Activated naive CD4-positive, alpha-beta T cell treated with anti-CD3 and anti-CD28 coated beads, Interleukin-2, amount 50 U/mL, for 16 hours (primary cell): ENCODE measurements around the gene FAM20C.
"Not testable (repeated sequence)": the region's sequence is repeated elsewhere in the genome, so short reads cannot be mapped to it uniquely, and the experiment has no call there.

Source experiments
- DNase-seq: peaks from one replicate; pipeline ENCODE4 v3.0.0-alpha.2; 2020

Gene FAM20C

GRCh38 chr7:193481-194251 lies 1.3 kb downstream of the FAM20C start:
- DNase-seq, result no peak

GRCh38 chr7:194252-195009 lies 2.1 kb downstream of the FAM20C start:
- DNase-seq, result no peak

DNA sequence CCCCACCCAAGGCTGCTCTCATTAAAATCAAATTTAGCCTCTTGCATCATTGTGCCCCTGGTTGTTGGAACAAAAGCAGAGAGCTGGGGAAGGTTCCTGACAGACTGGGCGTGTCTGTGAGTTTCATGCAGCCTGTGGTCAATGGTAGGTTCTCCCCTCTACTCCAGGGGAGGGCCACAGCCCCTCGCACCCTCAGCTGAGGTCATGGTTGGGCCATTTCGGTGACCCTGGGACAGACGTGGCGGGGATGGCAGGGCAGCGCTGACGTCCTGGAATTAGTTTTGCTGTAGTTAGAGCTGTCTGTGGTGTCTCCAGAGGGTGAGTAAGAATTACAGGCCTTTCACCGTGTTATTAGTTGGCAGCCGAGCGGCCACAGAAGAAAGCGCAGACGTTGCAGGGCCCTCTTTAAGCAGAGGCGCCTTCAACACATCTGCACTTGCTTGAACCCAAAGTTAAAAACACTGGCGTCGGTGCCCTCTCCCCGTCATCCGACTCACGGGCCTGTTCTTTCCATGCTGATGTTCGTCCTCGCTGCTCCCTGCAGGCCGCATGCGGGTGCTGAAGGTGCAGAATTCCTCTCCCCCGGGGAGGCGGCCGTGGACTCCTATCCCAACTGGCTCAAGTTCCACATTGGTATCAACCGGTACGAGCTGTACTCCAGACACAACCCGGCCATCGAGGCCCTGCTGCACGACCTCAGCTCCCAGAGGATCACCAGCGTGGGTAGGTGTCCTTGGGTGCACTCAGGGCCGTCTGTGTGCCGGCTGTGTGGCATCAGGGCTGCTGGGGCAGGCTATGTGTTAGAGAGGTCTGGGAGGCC lies 2.8 kb downstream of the FAM20C start:
- DNase-seq, result no peak

DNA sequence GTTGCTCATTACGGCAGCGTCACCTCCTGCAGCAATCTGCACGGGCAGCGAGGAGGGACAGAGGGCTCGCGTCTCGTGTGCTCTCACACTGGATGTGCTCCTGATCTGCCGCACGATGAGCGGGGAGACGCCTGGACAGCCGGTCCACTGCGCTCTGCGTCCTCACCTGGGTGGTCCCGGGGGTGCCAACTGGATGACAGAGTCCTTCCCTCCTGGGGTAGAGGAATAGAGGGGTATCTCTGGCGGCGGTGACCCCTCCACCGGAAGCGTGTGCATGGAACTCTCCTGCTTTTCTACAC lies 3.4 kb downstream of the FAM20C start:
- DNase-seq, result no peak

DNA sequence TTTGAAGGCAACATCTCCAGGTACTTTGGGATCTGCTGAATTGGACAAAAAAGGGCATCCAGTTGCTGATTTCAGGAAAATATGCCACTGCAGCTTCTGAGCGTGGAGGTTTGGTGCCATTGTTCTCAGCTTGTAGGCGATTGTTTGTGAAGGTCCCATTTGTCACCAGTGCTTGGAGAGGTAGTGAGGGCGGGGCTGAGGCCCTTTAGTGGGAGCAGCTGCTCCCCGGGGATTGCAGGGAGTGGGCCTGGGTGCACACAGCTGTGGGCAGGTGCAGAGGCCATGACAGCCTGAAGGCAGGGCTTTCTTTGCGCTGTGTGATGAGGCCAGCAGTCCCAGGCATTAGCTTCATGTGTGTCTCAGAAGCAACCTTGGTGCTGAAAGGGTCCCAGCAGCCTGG lies 3.9 kb downstream of the FAM20C start:
- no peak for DNase-seq

- no peak for DNase-seq
Measured at GRCh38 chr7:196778-197321, 4.5 kb downstream of the FAM20C start.

DNA sequence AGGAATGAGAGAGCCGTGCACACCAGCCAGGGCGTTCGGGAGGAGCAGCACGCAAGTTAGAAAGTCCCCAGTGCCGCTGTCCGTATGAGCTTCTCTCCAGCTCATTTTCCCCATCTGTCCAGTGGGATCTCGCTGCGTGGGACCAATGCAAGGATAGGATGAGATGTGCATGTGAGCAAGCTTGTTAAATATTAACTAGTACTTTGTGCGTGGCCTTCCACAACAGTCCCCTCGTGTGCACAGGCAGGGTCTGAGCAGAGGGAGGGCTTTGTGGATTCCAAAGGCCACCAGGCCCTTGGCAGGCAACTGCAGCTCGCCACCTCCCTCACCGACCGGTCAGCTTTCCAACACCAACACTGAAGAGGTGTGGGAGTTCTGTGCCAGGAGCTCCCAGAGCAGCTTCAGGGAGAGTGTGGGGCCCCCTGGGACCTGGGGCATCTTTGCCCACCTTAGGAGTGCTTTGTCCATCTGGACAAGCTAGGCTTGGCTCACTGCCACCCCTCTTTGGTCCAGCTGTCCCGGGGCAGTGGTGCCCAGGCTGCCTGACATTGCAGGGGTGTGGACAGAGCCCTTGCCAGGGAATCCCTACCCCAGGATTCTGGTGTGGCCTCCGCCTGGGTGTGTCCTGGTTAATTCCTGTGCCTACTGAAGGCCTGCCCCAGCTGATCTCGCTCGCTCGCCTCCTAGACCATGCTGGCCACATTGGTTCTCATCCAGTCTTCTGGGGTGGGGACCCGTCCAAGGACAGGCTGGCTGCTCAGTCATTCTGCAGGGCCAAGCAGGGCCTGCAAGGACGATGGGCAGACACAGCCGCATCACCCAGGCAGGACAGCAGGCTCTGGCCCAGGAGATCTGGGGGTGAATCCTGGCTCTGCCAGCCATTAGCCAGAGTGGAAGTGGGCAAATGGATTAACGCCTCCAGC lies 5.3 kb downstream of the FAM20C start:
- no peak for DNase-seq

GRCh38 chr7:199483-200249 lies 7.3 kb downstream of the FAM20C start:
- DNase-seq, result no peak

DNA sequence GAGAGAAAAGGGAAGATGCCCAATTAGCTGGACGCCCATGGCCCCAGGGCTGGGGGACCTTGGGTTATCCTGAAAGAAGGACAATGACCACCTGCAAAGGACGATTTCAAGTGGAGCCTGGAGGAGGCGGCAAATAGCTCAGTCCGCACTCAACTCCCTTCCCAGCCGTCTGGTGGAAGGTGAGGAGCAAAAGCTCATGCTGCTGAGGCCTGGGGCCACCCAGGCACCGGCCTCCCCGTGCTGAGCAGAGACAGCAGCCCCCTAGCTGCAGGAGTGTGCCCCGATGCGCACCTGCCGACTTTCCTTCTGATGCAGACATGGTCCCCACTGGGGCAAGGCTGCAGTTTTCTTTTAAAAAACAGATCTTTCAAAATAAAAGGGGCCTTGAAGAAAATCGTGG lies 7.9 kb downstream of the FAM20C start:
- no peak for DNase-seq

GRCh38 chr7:200704-201103 lies 8.3 kb downstream of the FAM20C start:
- no peak for DNase-seq

DNA sequence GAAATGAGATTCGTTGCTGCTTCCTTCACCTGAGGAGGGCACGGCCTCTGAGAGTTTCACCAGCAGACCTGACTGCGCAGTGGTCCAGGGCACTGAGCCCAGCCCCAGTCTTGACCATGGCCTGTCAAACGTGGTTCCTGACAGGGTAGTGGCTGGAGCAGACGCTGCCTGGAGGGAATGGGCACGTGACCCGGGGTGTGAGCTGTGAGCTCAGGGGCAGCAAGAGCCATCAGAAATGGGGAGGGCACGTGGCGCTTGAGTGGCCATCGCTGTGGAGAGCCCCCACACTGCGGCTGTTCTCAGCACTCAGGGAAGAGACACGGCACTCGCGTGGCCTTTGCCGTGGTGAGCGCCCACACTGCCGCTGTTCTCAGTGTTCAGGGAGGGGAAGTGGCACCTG lies 12.0 kb downstream of the FAM20C start:
- DNase-seq, result no peak

- DNase-seq, result no peak
Measured at GRCh38 chr7:205115-206010, 13.0 kb downstream of the FAM20C start.

DNA sequence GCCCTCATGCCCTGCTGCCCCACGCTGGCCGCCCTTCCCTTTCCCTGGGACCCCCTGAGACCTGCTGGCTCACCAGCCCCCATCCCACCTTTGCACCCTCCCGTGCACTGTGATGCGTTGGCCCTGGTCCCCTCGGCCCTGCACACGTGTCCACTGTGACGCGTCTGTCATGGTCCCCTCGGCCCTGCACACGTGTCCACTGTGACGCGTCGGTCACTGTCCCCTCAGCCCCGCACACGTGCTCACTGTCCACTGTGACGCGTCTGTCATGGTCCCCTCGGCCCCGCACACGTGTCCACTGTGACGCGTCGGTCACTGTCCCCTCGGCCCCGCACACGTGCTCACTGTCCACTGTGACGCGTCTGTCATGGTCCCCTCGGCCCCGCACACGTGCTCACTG lies 14.0 kb downstream of the FAM20C start:
- DNase-seq, result not testable (repeated sequence)

- DNase-seq, result no peak
Measured at GRCh38 chr7:207418-208129, 15.2 kb downstream of the FAM20C start.

DNA sequence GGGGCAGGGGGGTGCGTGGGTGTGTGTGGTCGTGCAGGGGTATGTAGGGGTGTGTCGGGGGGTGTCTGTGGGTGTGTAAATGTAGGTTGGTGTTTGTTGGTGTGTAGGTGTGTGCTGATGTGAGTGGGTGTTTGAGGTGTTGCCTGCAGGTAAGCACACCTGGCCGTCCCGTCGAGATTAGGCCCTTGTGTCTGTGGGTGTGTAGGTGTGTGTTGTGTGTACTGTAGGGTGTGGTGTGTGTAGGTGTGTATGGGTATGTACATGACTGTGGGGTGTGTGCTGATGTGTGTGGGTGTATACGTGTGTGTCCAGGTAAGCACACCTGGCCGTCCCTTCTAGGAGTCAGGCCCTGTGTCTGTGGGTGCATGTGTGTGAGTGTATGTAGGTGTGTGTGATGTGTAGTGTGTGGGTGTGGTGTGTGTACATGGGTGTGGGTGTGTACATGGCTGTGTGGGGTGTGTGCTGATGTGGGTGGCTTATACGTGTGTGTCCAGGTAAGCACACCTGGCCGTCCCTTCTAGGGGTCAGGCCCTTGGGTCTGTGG lies 15.8 kb downstream of the FAM20C start:
- DNase-seq, result no peak

DNA sequence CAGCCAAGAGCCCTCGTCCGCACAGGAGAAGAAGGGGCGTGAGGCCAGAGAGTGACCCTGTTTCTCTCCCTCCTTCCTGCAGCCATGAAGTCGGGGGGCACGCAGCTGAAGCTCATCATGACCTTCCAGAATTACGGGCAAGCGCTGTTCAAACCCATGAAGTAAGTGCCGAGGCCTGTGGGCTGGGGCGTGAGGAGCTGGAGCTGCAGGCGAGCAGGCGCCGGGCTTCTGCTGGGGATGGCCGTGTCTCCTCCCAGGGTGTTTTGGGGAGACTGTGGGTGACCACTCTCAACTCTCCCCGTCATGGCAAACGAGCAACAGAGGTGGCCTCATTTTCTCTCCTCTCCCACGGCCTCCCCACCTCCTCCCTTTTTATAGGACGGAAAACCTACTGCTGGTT lies 16.4 kb downstream of the FAM20C start:
- DNase-seq, result no peak

DNA sequence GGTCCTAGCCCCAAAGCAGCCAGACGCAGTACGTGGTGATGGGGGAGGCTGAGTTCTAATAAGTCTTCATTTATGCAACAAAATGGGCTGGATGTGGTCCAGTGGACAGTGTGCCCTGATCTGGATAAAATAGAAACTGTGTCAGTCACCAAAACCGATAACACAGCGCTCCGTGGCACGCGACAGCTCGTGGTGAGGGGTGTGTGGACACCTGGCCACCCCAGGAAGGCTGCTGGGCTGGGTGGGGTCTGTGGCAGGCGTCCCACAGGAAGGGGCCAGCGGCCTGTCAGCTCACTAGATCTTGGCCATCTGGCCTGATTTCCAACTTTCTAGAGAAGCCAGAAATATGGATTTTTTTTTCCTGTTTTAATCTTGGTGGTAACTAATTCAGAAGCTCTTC lies 17.0 kb downstream of the FAM20C start:
- DNase-seq, result no peak

DNA sequence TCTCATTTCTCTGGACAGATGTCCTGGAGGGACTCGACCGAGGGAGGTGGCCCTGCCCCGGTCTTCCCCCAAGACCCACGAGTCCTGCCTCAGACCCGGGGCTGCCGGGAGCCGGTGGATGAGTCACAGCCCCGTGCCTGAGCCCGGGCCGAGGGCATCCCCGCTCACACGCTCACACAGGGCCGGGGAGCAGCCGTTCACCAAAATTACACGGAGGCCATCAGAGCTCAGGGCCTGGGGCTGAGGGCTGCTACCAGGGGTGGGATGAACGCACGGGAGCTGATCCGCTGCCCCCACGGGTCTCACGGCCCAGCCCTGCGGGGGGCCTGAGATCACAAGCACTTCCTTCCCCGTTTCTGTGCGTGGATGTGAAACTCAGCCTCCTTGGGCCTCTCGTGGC lies 17.5 kb downstream of the FAM20C start:
- DNase-seq, result no peak

DNA sequence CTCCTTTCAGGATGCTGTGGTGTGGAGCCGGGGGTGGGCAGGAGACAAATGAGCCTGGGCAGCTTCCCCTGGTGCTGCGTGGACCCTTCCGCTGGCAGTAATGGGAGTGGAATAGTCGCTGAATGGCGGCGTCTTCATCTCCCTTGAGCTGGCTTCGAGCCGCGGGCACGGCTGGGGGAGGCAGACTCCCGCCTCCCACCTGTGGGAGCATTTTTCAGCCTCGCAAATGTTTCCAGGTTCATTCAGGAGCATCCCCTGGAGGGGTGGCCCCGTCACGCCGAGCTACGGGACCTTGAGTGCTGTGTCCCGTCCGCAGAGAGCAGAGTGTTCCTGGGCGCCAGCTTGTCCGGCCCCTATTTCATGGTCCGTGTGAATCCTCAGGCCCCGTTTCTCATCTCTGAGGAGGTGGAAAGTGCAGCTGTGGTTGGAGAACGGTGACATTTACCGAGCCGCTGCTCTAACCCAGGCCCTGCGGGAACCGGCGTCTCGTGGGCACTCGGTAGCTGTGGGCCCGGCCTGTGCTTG lies 18.1 kb downstream of the FAM20C start:
- no peak for DNase-seq
